ENCODE results near the gene CSF1. TPM values are rescaled to one million over a fixed set of nuclear protein-coding genes. Genes with fewer than 3 reads are reported as not detected.

Gene CSF1
- polyA plus RNA-seq, 4 donors = 7.5 to 9.3 (median 8.5) TPM

DNA sequence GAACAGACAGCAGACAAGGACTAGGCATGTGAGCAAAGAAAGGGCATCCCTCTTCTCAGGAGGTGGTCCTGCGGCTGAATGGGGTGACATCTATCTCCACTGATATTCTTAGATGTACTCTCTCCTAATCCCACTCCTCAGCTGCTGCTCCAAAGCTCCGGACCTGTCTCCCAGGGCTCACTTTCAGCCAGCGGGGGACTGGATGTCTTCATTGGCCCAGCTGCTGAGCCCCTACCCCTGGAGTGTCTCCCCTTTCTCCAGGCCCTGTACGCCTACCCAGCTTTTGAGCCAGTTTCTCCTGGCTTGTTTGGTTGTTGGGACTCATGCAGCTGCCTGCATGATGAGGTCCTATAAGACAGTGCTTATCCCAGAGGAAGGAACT, 28.8 kb upstream of the CSF1 start:
- DNase-seq (ENCODE audit: low read depth in 4 of 4, low spot score in 2 of 4) = no peak

- DNase-seq (ENCODE audit: low read depth in 4 of 4, low spot score in 2 of 4) = no peak
These were observed 28.1 kb upstream of the CSF1 start for GRCh38 chr1:109882288-109883245.

- DNase-seq (ENCODE audit: low read depth in 4 of 4, low spot score in 2 of 4) = no peak
These were observed 27.2 kb upstream of the CSF1 start for GRCh38 chr1:109883248-109883955.

DNA sequence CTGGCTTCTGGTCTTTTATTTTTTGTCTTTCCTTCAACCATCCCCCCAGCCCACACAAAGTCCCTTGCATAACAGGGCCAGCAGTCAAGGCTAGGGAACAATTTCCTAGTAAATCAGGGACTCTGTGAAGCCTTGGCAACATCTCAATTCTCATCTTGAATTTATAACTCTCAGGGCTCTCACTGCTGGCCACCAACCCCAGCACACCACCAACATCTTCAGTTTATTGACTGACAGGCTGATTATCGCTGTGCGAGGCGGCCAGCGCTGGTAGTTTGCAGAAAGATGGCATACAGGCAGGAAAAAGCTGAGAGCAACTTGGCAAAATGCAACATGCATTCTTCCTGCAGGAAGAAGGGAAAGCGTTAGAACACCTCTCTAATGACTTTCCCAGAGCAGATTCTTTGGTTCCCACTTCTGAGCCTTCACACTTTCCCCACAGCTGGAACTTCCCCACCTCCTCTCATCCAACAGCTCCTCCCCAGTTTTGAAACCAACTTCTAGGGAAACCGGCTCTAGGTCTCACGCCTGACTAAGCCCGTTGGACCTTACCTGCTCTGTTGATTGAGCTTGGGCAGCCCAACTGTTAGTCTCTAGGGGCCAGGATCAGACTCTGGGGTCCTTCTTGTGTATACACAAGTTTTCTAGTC, 26.3 kb upstream of the CSF1 start:
- DNase-seq (ENCODE audit: low read depth in 4 of 4, low spot score in 2 of 4) = no peak

GRCh38 chr1:109885589-109885988, 25.1 kb upstream of the CSF1 start:
- no peak for DNase-seq (ENCODE audit: low read depth in 4 of 4, low spot score in 2 of 4)

GRCh38 chr1:109886827-109887226, 23.8 kb upstream of the CSF1 start:
- DNase-seq (ENCODE audit: low read depth in 4 of 4, low spot score in 2 of 4) = no peak

GRCh38 chr1:109887271-109887670, 23.4 kb upstream of the CSF1 start:
- DNase-seq (ENCODE audit: low read depth in 4 of 4, low spot score in 2 of 4) = no peak

GRCh38 chr1:109887884-109888283, 22.8 kb upstream of the CSF1 start:
- DNase-seq (ENCODE audit: low read depth in 4 of 4, low spot score in 2 of 4) = no peak

GRCh38 chr1:109889094-109889493, 21.6 kb upstream of the CSF1 start:
- no peak for DNase-seq (ENCODE audit: low read depth in 4 of 4, low spot score in 2 of 4)

DNA sequence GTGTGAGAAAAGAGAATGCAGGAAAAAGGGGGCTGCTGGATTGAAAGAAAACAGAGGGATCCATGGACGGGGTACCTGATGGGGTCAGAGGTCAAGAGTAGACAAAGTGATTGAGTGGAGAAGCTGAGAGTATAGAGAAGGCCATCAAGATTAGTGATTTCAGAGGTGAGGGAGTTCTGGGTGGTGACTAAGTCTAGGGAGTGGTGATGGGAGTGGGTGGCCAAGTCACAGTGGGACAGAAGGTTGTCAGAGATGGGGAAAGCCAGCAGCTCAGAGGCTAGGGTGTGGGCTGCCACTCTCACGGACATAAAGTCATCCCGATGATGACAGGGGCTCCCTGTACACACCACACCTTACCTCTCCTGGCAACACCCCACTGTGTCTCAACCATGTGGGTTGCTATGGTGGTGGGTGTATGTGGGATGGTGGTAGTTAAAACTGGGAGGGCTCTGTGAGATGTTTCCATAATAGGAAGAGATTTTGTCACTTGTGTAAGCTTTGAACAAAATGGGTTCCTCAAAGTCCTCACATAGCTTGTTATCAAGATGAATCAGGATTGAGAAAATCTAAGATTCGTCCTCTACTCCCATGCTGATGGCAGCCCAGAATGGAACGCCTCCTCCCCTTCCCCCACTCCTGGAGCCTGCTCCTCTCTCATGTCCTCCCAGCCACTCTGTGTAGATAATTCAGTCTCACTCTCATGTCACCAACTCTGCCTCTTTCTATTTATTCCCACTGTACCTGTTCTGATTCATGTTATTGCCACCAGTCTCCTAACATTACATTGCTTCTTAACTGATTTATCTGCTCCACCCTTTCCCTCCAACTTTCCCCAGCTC, 20.3 kb upstream of the CSF1 start:
- DNase-seq (ENCODE audit: low read depth in 4 of 4, low spot score in 2 of 4) = no peak

DNA sequence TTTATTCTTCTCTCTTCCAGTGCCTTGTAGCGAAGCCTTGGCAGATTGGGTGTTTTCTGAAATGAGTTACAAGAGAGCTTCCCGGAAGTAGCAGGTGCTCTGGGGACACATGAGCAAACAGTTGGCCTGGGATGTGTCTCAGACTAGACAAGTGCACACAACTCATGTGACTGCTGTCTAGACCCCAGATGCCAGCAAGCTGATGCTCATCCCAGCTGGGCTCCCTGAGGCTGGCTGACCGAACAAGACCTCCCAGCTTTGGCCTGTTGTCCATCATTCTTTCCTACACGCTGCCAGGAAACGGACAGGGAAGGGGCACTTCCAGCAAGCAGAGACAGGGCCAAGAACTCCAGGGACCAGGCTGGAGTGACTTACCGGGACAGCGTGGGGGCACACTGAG, 18.7 kb upstream of the CSF1 start:
- DNase-seq (ENCODE audit: low read depth in 4 of 4, low spot score in 2 of 4) = no peak

DNA sequence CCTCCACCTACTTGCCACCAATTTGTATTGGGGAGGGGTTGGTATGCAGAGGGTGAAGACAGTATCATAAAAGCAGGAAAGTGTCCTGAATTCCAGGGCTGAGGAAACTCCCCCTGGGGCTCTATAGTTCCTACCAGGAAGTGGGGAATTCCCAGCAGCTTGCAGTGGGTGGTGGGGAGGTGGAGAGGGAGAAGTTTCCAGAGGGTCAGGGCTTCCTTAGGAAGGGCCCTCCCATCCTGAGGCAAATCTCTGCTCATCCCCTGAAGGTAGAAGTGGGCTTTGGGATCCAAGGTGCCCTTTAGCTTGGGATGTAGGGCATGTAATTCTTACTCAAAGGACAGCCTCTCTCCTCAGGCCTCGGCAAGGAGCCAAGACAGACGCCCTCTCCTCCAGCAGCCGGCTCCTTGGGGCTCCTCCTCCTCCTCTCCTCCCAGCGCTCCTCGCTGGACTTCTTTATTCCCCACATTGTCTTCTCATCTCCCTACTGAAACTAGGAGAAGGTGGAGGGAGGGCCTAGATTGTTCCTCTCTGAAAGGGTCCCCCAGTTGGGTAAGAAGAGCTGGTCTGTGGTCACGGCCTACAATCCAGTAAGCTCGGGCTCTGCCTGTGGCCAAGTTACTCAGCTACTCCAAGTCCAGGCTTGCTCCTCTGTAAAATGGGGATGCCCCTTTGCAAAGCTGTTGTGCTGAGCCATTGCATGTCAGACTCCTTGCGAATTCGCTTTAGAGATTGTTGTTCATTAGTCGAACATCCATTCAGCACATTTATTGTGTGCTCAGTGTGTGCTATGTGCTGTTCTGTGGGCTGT, 17.9 kb upstream of the CSF1 start:
- no peak for DNase-seq (ENCODE audit: low read depth in 4 of 4, low spot score in 2 of 4)

DNA sequence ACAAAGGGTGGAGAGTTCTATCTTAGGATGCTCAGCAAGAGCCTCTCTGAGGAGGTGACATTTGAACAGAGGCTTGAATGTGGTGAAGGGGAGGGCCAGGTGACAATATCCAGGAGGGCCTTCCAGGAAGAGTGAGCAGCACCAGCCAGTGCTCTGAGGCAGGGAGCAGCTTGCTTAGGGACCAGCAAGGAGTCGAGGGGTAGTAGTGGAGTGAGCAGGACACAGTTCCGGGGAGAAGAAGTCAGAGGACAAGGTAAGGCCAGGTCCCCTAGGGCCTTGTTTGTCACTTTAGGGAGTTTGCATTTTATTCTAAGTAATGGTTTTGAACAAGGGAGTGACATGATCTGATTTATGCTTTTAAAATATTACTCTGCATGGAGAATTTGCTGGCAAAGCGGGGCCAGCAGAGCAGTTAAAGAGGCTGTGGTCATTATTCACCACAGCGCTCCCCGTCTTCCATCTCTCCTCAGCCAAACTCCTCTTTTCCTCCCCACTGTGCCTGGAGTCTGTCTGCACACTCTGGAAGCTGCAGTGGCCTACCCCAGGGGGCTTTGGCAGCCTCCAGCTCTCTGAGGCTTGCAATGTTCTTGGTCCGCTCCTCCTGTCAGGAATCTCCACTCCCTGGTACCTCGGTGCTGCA, 17.0 kb upstream of the CSF1 start:
- no peak for DNase-seq (ENCODE audit: low read depth in 4 of 4, low spot score in 2 of 4)

GRCh38 chr1:109894823-109895719, 15.6 kb upstream of the CSF1 start:
- no peak for DNase-seq (ENCODE audit: low read depth in 4 of 4, low spot score in 2 of 4)

DNA sequence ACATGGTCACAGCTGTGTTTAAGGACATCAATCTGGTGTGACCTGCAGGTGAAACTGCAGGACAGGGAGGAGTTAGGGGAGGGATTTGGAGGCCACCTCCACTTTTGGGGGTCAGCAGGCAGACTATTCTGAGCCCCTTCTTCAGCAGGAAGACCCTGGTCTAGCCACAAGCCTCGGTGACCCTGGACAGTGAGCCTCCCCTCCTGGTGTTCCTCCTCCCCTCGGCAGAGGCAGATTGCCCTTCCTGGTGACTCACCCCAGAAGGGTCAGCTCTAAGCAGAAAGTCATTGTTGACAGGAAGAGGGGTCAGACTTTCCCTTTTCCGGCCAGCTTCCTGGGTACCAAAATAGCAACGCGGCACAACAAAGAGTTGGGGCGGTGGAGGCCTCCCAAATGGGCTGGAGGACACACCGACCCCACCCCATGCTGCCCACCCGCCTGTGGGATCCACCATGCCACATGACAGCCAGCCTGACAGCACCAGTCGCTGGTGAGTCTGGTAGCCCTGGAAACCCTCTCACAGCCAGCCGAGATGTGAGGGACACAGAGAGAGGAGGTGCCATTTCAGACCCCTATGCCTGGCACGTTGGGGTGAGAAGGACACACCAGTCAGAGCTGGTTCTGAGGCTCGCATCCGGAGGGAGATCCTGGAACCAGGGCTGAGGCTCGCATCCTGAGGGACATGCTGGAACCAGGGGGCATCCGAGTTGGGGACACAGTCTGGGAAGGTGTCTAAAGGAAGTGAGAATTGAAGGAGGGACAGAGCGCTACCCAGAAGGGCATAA, 14.7 kb upstream of the CSF1 start:
- no peak for DNase-seq (ENCODE audit: low read depth in 4 of 4, low spot score in 2 of 4)

DNA sequence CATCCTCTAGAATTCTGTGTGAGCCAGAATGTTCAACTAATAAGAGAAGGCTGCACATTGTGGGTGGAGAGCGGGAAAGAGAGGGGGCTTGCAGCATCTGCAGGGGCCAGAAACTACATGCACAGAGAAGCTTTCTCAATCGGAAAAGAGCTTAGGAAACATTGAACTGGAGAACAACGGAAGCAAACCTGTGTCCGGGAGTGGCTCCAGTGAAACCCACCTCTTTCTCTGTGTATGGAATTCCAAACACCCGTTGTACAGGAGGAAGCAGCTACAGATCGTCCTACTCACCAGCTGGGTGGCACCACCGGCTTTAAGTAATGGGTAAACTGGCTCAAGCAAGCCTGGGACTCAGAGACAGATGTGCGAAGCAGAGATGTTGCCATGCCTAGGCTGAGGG, 14.0 kb upstream of the CSF1 start:
- no peak for DNase-seq (ENCODE audit: low read depth in 4 of 4, low spot score in 2 of 4)

GRCh38 chr1:109897259-109897955, 13.2 kb upstream of the CSF1 start:
- no peak for DNase-seq (ENCODE audit: low read depth in 4 of 4, low spot score in 2 of 4)

All from left renal cortex interstitium (tissue), 4 donors.